Thymus (tissue), 11 donors: ENCODE results near the gene SPOCK1. TPM values are rescaled to one million over a fixed set of nuclear protein-coding genes. Genes with fewer than 3 reads are reported as not detected.

Experiments used
- DNase-seq, 9 donors: peaks; one replicate each; pipeline ENCODE4 v3.0.0-alpha.2; 2013; ENCODE audit warnings: low spot score in 9 of 9, low read depth in 6 of 9, missing footprints in 1 of 9
- H3K27ac ChIP-seq, 2 donors: one replicate each; pipeline ENCODE4 v1.5.1; 2013; ENCODE audit warnings: control low read depth in 1 of 2, low read depth in 1 of 2, low read length in 1 of 2, mild to moderate bottlenecking in 1 of 2, moderate library complexity in 1 of 2
- H3K27me3 ChIP-seq, 2 donors: one replicate each; pipeline ENCODE4 v1.5.1; 2013; ENCODE audit warnings: low read length in 1 of 2; ENCODE audit not compliant: control insufficient read depth in 2 of 2, insufficient read depth in 1 of 2
- H3K36me3 ChIP-seq, 2 donors: one replicate each; pipeline ENCODE4 v1.5.1; 2013; ENCODE audit warnings: low read length in 1 of 2, mild to moderate bottlenecking in 1 of 2, moderate library complexity in 1 of 2; ENCODE audit not compliant: control insufficient read depth in 2 of 2, insufficient read depth in 2 of 2
- H3K4me1 ChIP-seq, 2 donors: one replicate each; pipeline ENCODE4 v1.5.1; 2013; ENCODE audit warnings: low read length in 2 of 2; ENCODE audit not compliant: control insufficient read depth in 2 of 2, insufficient read depth in 2 of 2
- H3K4me3 ChIP-seq, 2 donors: one replicate each; pipeline ENCODE4 v1.5.1; 2013; ENCODE audit warnings: low read length in 2 of 2, control low read depth in 1 of 2, mild to moderate bottlenecking in 1 of 2
- H3K9me3 ChIP-seq, 2 donors: one replicate each; pipeline ENCODE4 v1.5.1; 2013; ENCODE audit warnings: low read length in 1 of 2, mild to moderate bottlenecking in 1 of 2; ENCODE audit not compliant: control insufficient read depth in 2 of 2, insufficient read depth in 1 of 2
- WGBS: extraction: QIAGEN DNeasy Blood & Tissue Kit; methylation state at CpG from one replicate; pipeline ENCODE4 v1.1.7; 2013; 5-methylcytosine and 5-hydroxymethylcytosine counted together
- polyA plus RNA-seq: library from polyadenylated mRNA; stranded (reverse); fragments of 200-250 nt; gene quantifications from one replicate; pipeline ENCODE4 v1.2.3, GENCODE V29; 2013
- total RNA-seq: library from RNA; stranded (reverse); fragments of 120-200 nt; gene quantifications from one replicate; pipeline ENCODE4 v1.2.4, GENCODE V29; 2013
- donor health status: healthy.

The SPOCK1 gene
- total and polyA plus RNA-seq, 2 donors: 3.7 to 8.6 TPM

GRCh38 chr5:137357436-137357835 lies 141.7 kb downstream of the SPOCK1 start:
- WGBS: 87% methylated on average over 3 of the region's 3 CpGs
- Histone ChIP-seq H3K27ac (no peak overlapping the region), H3K36me3 (no peaks in the 10 kb centered on the region), H3K9me3 (no peaks in the 10 kb centered on the region), H3K4me1 (no peaks in the 10 kb centered on the region), H3K4me3 (no peak overlapping the region), H3K27me3 (no peaks in the 10 kb centered on the region)
- DNase-seq: no peak

DNA sequence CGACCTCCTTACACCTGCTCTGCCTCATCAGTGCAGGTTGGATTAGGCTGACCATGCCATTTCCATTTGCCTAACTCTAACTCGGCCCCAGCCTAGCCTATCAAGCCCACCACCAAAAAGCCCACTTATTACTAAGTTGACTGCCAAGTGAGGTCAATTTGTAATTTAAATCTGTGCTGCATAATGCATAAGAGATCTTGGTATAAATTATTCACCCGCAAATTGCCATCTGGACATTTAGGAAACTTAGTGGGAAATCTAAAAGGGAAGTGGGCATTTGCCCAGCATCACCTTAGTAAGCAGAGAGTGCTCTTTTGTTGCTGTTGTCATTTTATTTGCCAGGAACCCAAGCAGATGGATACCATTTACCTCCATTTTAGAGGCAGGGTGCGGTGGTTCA lies 143.0 kb downstream of the SPOCK1 start:
- Histone ChIP-seq H3K9me3 (no peaks in the 10 kb centered on the region), H3K27ac (no peak overlapping the region), H3K27me3 (no peaks in the 10 kb centered on the region), H3K36me3 (no peaks in the 10 kb centered on the region), H3K4me3 (no peak overlapping the region), H3K4me1 (no peaks in the 10 kb centered on the region)
- 94% methylated on average over 4 of the region's 4 CpGs for WGBS
- DNase-seq: no peak

GRCh38 chr5:137355708-137356107 lies 143.4 kb downstream of the SPOCK1 start:
- no peak overlapping the region for H3K27ac ChIP-seq
- H3K4me3 ChIP-seq: no peak overlapping the region
- H3K36me3 ChIP-seq: no peaks in the 10 kb centered on the region
- no peaks in the 10 kb centered on the region for H3K9me3 ChIP-seq
- DNase-seq: no peak
- 93% methylated on average over 4 of the region's 4 CpGs for WGBS
- H3K4me1 ChIP-seq: no peaks in the 10 kb centered on the region
- no peaks in the 10 kb centered on the region for H3K27me3 ChIP-seq

DNA sequence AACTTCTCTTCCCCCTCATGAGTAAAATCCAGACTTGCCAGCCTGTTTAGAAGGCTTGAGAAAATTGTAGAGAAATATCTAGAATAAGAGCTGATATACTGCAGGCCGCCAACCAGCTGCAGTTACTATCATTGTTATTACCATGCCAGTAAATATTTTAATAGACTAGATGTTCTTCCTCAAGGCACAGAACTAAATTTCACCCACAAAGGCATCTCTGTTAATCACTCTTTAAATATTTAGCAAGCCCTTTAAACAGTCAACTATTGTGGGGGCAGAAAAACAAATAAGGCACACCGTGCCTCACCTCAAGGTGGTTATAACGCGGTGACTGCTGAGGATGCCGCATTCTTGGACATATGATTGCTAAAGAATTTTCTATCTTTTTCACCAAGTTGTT lies 147.0 kb downstream of the SPOCK1 start:
- Histone ChIP-seq H3K9me3 (no peaks in the 10 kb centered on the region), H3K4me3 (no peak overlapping the region), H3K27me3 (no peaks in the 10 kb centered on the region), H3K36me3 (no peaks in the 10 kb centered on the region), H3K4me1 (no peaks in the 10 kb centered on the region), H3K27ac (no peak overlapping the region)
- 94% methylated on average over 5 of the region's 5 CpGs for WGBS
- no peak for DNase-seq

- H3K27ac ChIP-seq: no peak overlapping the region
- H3K4me3 ChIP-seq: no peak overlapping the region
- no peaks in the 10 kb centered on the region for H3K36me3 ChIP-seq
- no peaks in the 10 kb centered on the region for H3K27me3 ChIP-seq
- WGBS: 92% methylated on average over 6 of the region's 6 CpGs
- H3K4me1 ChIP-seq: no peaks in the 10 kb centered on the region
- DNase-seq: no peak
- H3K9me3 ChIP-seq: no peaks in the 10 kb centered on the region
Observed at GRCh38 chr5:137350791-137351190, 148.3 kb downstream of the SPOCK1 start.

GRCh38 chr5:137348759-137349158 lies 150.4 kb downstream of the SPOCK1 start:
- H3K9me3 ChIP-seq: no peaks in the 10 kb centered on the region
- no peaks in the 10 kb centered on the region for H3K36me3 ChIP-seq
- no peak for DNase-seq
- no peak overlapping the region for H3K27ac ChIP-seq
- H3K4me3 ChIP-seq: no peak overlapping the region
- H3K27me3 ChIP-seq: no peaks in the 10 kb centered on the region
- WGBS: 92% methylated on average over 3 of the region's 3 CpGs
- H3K4me1 ChIP-seq: no peaks in the 10 kb centered on the region

GRCh38 chr5:137347865-137348264 lies 151.3 kb downstream of the SPOCK1 start:
- Histone ChIP-seq H3K27me3 (no peaks in the 10 kb centered on the region), H3K27ac (no peak overlapping the region), H3K4me1 (no peaks in the 10 kb centered on the region), H3K36me3 (no peaks in the 10 kb centered on the region), H3K9me3 (no peaks in the 10 kb centered on the region), H3K4me3 (no peak overlapping the region)
- DNase-seq: no peak
- WGBS: 95% methylated on average over 3 of the region's 3 CpGs

DNA sequence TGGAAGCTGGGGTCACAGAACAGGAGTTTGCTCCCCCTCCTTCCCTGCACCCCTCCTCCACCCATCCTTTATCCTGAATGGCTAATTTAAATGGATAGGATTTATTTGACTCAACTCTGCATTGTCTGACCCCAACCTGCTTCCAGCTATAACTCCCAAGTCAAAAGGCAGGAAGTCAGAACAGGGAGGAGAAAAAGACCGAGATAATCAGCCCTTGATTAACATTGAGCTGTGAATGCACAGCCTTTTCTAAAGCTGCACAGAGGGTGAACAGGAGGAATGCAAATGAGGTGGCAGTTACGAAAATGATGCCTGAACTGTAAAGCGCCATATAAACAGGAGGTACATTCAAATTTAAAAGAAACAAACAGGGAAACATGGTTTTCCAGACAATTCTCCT lies 152.8 kb downstream of the SPOCK1 start:
- Histone ChIP-seq H3K4me1 (no peaks in the 10 kb centered on the region), H3K4me3 (no peak overlapping the region), H3K36me3 (no peaks in the 10 kb centered on the region), H3K27ac (no peak overlapping the region), H3K9me3 (no peaks in the 10 kb centered on the region), H3K27me3 (no peaks in the 10 kb centered on the region)
- no peak for DNase-seq
- WGBS: 90% methylated on average over 3 of the region's 3 CpGs

DNA sequence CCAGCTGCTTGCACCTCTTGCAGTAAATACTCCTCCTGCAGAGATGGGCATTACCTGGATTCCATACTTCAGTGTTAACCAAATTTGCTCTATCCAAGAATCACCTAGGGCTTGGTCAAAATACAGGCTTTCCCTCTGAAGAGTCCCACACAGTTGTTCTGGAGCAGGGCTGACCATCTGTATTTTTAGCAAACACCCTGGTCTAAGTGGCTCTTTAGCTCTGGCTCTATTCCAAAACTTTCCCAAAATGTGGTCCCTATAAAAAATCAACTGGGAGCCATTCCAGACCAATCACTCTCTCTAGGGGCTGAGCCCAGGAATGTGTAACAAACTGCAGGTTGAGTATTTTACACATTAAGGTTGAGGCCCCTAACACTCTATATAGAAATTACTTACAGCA lies 153.7 kb downstream of the SPOCK1 start:
- no peak overlapping the region for H3K4me3 ChIP-seq
- H3K27ac ChIP-seq: no peak overlapping the region
- H3K4me1 ChIP-seq: no peaks in the 10 kb centered on the region
- H3K27me3 ChIP-seq: no peaks in the 10 kb centered on the region
- no peak for DNase-seq
- no peaks in the 10 kb centered on the region for H3K36me3 ChIP-seq
- no peaks in the 10 kb centered on the region for H3K9me3 ChIP-seq

- Histone ChIP-seq H3K36me3 (no peaks in the 10 kb centered on the region), H3K9me3 (no peaks in the 10 kb centered on the region), H3K27me3 (no peaks in the 10 kb centered on the region), H3K4me1 (no peaks in the 10 kb centered on the region), H3K27ac (no peak overlapping the region), H3K4me3 (no peak overlapping the region)
- whole genome bisulfite sequencing: 39% methylated on average over 6 of the region's 6 CpGs
- DNase-seq: peak in 5 of 9 donors; percentile 6 to 35 (median 10)
Observed at GRCh38 chr5:137344723-137345322, 154.3 kb downstream of the SPOCK1 start.
